Heart left ventricle (tissue), 16 donors: ENCODE results near the gene B4GALNT4. TPM values are rescaled to one million over a fixed set of nuclear protein-coding genes. Genes with fewer than 3 reads are reported as not detected.

ENCODE experiments used
- ATAC-seq, 4 donors: fragments of 200-7000 bp; cut with Tn5 transposase; one replicate each; pipeline ENCODE4 v1.9.1; 2020 to 2022; ENCODE audit warnings: moderate library complexity in 4 of 4, mild to moderate bottlenecking in 3 of 4, moderate number of reproducible peaks in 1 of 4
- DNase-seq, 5 donors: peaks; one replicate each; pipeline ENCODE4 v3.0.0-alpha.2; 2020
- H3K27ac ChIP-seq, 12 donors: fragments of 200-600 bp; sonication (generic) in 4 of 12; one replicate each; pipeline versions ENCODE4 v1.5.0 to v1.8.0; 2016 to 2022; ENCODE audit warnings: mild to moderate bottlenecking in 2 of 12
- H3K27me3 ChIP-seq, 9 donors: fragments of 200-600 bp; sonication (generic) in 2 of 9; one replicate each; pipeline versions ENCODE4 v1.5.1 to v1.8.0; 2016 to 2022; ENCODE audit warnings: mild to moderate bottlenecking in 3 of 9
- H3K36me3 ChIP-seq, 9 donors: fragments of 200-600 bp; sonication (generic) in 2 of 9; one replicate each; pipeline versions ENCODE4 v1.5.0 to v1.8.0; 2018 to 2022; ENCODE audit warnings: mild to moderate bottlenecking in 2 of 9
- H3K4me1 ChIP-seq, 12 donors: fragments of 200-600 bp; sonication (generic) in 4 of 12; one replicate each; pipeline versions ENCODE4 v1.5.0 to v1.8.0; 2016 to 2022; ENCODE audit warnings: mild to moderate bottlenecking in 3 of 12
- H3K4me3 ChIP-seq, 12 donors: fragments of 200-600 bp; sonication (generic) in 4 of 12; one replicate each; pipeline versions ENCODE4 v1.5.0 to v1.8.0; 2017 to 2022; ENCODE audit warnings: mild to moderate bottlenecking in 9 of 12, moderate library complexity in 4 of 12
- H3K9me3 ChIP-seq, 12 donors: fragments of 200-600 bp; sonication (generic) in 4 of 12; one replicate each; pipeline versions ENCODE4 v1.5.0 to v1.8.0; 2016 to 2022; ENCODE audit warnings: mild to moderate bottlenecking in 1 of 12
- POLR2A ChIP-seq, 2 donors: fragments of 450-650 bp; IDR thresholded peaks; one replicate each; pipeline ENCODE4 v1.6.1; 2017; ENCODE audit warnings: antibody characterized with exemption in 2 of 2, mild to moderate bottlenecking in 2 of 2, moderate library complexity in 2 of 2
- WGBS, 4 donors: extraction: QIAGEN DNeasy Blood & Tissue Kit in 2 of 4; methylation state at CpG; one replicate each; pipeline versions ENCODE4 v1.1.5 to v1.1.7; 2013 to 2018; 5-methylcytosine and 5-hydroxymethylcytosine counted together
- intact Hi-C, 10 donors: fragments of 100-400 bp; cut with DNase I; formaldehyde crosslinking; loops; one replicate each; pipeline versions ENCODE4 v1.11.1 to v1.14.2; 2022
- polyA plus RNA-seq, 2 donors: library from polyadenylated mRNA; stranded (reverse); fragments of 200-250 nt; gene quantifications; one replicate each; pipeline ENCODE4 v1.2.3, GENCODE V29; 2013
- total RNA-seq, 9 donors: library from RNA; depleted of rRNA in 2 of 9; stranded (reverse); fragments of >200 nt in 2 of 9; fragmentation: NEBNext Ultra II Directional in 3 of 9; extraction: Animal tissue kit (Norgen Biotek cat#: 25700) in 3 of 9; gene quantifications; one replicate each; pipeline versions ENCODE4 v1.1.0 to v1.2.4, GENCODE V29; 2016 to 2023
- TF ChIP-seq, protein P1 (sequence below), 12 donors: fragments of 200-600 bp; sonication (generic) in 4 of 12; IDR thresholded peaks; one replicate each; pipeline versions ENCODE4 v1.5.0 to v1.8.0; 2018 to 2022; ENCODE audit warnings: antibody characterized with exemption in 12 of 12, mild to moderate bottlenecking in 5 of 12
- donor health status: ischemic (EF 13 %, LVEDD 7.1; RV severe dilation, severe dysfunction).
- donor health status: healthy with polysubstance abuse.
- donor health status: DM: no; HTN: yes; CAD: no.
- donor health status: DM: no; HTN: no; CAD: no.
- donor health status: ischemic (EF 25% LVEDD 6.9; RV normal size, moderate dysfunction).
- donor health status: ischemic (EF 25% LVEDD 5.7; RV mildly dilated, moderate dysfunction).
- donor health status: healthy.
- donor health status: DM: yes; HTN: yes; CAD: no.
- donor health status: ischemic (EF 35%, LVEDD 5.7; RV mildly dilated, moderate dysfunction).
- donor health status: nonischemic (EF 11% LVEDD 7.7; RV severe dilation, severe dysfunction).
- donor health status: DM: yes; HTN: yes; CAD: no.
- donor health status: PGD.
- donor health status: ischemic (EF 29% LVEDD 5.4; RV normal size, mild dysfunction).
- donor health status: nonischemic (EF 23%, LVEDD 6.1; RV moderate dilation, normal function).

The B4GALNT4 gene
- total and polyA plus RNA-seq, 11 donors: 0.28 to 1.9 (median 0.68) TPM; not detected in 2

DNA sequence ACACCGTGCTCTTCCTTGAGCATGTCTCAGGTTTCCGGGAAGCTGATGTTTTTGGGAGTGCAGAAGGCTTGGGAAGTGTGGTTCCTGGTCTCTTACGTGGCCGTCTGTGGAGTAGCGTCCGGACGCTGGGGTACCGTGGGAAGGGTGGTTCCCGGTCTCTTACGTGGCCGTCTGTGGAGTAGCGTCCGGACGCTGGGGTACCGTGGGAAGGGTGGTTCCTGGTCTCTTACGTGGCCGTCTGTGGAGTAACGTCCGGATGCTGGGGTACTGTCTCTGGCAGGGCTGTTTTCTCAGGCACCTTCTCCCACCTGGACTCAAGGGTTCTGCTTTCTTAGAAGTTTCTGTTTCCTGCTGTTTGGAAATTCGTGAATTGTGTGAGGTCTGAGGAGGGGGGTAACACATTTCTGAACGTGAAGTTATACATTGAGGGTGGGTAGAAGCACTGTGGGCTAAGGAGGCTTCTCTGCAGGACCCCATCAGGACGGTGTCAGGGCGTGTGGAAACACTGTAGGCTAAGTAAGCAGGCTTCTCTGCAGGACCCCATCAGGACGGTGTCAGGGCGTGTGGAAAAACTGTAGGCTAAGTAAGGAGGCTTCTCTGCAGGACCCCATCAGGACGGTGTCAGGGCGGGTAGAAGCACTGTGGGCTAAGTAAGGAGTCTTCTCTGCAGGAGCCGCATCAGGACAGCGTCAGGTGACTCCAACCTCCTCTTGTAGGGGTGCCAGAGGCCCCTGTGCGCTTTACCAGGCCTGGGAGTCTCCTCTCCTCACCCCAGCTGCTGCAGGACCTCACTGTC, 43.3 kb upstream of the B4GALNT4 start:
- peak in 1 of 5 donors; percentile 61 for DNase-seq

DNA sequence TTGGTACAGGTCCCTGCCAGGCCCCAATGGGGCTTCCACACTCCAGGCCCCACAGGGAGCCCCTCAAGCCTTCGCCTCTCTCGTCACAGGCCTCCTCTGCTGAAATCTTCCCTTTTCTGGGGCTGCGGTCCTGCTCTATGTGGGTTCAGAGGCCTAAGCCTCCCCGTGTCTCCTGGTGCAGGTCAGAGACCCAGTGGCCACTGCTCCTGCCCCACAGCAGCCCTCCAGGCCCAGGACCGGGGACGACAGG, 42.8 kb upstream of the B4GALNT4 start:
- Histone ChIP-seq H3K27me3 (no peaks in the 10 kb centered on the region), H3K4me3 (peak overlapping the region in 6 of 12 donors; percentile 5 to 30 (median 24)), H3K4me1 (peaks cover 3 to 76% (median 34%) of the 10 kb centered on the region in 12 donors), H3K27ac (peak overlapping the region; percentile 89 to 99 (median 94)), H3K9me3 (no peaks in the 10 kb centered on the region), H3K36me3 (no peaks in the 10 kb centered on the region)
- TF ChIP-seq POLR2A (IDR thresholded peaks at IDR 0.05): no peak
- TF ChIP-seq, protein P1, sequence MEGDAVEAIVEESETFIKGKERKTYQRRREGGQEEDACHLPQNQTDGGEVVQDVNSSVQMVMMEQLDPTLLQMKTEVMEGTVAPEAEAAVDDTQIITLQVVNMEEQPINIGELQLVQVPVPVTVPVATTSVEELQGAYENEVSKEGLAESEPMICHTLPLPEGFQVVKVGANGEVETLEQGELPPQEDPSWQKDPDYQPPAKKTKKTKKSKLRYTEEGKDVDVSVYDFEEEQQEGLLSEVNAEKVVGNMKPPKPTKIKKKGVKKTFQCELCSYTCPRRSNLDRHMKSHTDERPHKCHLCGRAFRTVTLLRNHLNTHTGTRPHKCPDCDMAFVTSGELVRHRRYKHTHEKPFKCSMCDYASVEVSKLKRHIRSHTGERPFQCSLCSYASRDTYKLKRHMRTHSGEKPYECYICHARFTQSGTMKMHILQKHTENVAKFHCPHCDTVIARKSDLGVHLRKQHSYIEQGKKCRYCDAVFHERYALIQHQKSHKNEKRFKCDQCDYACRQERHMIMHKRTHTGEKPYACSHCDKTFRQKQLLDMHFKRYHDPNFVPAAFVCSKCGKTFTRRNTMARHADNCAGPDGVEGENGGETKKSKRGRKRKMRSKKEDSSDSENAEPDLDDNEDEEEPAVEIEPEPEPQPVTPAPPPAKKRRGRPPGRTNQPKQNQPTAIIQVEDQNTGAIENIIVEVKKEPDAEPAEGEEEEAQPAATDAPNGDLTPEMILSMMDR (IDR thresholded peaks at IDR 0.05): no peak
- intact Hi-C loops: loop anchor here in 2 of 10 donors (2.0 kb wide), 2 partner anchors 26 to 28 kb away; no protein-coding TSS in a partner anchor
- WGBS, 4 donors: 56 to 72% (median 62%) methylated on average over 3 to 6 of the region's 6 CpGs
- ATAC-seq: no peak
- no peak for DNase-seq

More for the DNA sequence above, 43.3 kb upstream of the B4GALNT4 start:
- peak in 3 of 4 donors; percentile 6 to 50 (median 21) for ATAC-seq
- Histone ChIP-seq H3K9me3 (no peaks in the 10 kb centered on the region), H3K27ac (peak overlapping the region; percentile 89 to 99 (median 94)), H3K27me3 (no peaks in the 10 kb centered on the region), H3K4me3 (peak overlapping the region in 6 of 12 donors; percentile 5 to 30 (median 24)), H3K4me1 (peaks cover 3 to 72% (median 34%) of the 10 kb centered on the region in 12 donors), H3K36me3 (no peaks in the 10 kb centered on the region)
- WGBS, 4 donors: 65 to 78% (median 76%) methylated on average over 29 to 30 of the region's 30 CpGs
- no peak for TF ChIP-seq POLR2A (IDR thresholded peaks at IDR 0.05)
- TF ChIP-seq, protein P1 (IDR thresholded peaks at IDR 0.05): no peak
- intact Hi-C loops: loop anchor here in 3 of 10 donors (2.0 kb wide), 2 partner anchors 27 to 29 kb away; no protein-coding TSS in a partner anchor

DNA sequence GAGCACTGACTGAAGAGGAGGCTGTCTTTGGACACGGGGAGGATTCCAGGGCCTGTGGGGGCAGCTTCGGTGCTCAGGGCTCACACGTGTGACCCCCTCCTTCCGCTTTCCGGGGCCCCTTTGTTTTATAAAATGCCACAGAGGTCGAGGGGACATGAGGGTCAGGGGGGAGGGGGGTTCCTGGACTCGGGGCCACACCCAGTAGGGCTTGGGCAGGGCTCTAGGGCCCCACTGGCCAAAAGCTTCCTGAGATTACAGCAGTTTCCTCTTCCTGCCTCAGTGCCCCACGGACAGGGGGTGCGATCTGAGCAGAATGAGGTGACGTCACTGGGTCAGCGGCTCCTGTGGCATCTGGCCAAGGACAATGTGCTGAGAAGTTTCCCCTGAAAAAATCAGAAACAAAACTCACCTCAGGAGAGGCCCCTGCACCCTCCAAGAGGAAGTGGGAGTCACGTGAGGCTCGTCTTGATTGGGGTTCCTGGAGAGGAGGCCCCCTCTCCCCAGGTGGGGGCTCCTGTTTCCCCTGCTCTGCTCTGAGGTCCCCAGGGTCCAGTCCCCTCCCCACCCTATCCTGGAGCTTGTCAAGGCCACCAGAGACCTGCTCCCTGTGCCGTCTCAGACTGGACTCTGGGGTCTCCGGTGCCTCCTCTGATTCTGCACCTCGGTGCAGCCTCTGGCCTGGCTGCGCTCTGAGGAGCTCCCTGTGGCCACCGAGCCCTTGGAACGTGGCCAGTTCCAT, 42.3 kb upstream of the B4GALNT4 start:
- no peaks in the 10 kb centered on the region for H3K27me3 ChIP-seq
- peak in 1 of 2 donors; percentile 33 for TF ChIP-seq POLR2A (IDR thresholded peaks at IDR 0.05)
- TF ChIP-seq, protein P1 (IDR thresholded peaks at IDR 0.05): peak in 1 of 12 donors; percentile 4
- peak overlapping the region in 9 of 12 donors; percentile 4 to 31 (median 27) for H3K4me3 ChIP-seq
- peak; percentile 84 to 95 (median 90) for ATAC-seq
- no peaks in the 10 kb centered on the region for H3K9me3 ChIP-seq
- peak; percentile 89 to 92 (median 90) for DNase-seq
- H3K27ac ChIP-seq: peak overlapping the region; percentile 89 to 99 (median 94)
- peaks cover 3 to 76% (median 34%) of the 10 kb centered on the region in 12 donors for H3K4me1 ChIP-seq
- intact Hi-C loops: loop anchor here in 2 of 10 donors (2.0 kb wide), 2 partner anchors 26 to 28 kb away; no protein-coding TSS in a partner anchor
- no peaks in the 10 kb centered on the region for H3K36me3 ChIP-seq
- WGBS, 4 donors: 22 to 36% (median 29%) methylated on average over 7 to 19 of the region's 19 CpGs

DNA sequence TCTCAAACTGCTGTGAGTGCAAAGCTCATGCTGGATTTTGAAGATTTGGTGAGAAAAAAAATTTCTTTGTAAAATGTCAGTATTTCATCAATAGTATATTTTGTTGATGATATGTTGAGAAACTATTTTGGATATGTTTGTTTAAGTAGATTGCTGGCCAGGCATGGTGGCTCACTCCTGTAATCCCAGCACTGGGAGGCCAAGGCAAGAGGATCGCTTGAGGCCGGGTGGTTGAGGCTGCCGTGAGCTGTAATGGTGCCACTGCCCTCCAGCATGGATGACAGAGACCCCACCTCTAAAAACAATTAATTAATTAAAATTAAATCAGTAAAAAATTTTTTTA, 41.7 kb upstream of the B4GALNT4 start:
- WGBS, 4 donors: 94 to 99% (median 97%) methylated on average over 3 of the region's 3 CpGs
- Histone ChIP-seq H3K27ac (peak overlapping the region; percentile 89 to 99 (median 94)), H3K9me3 (no peaks in the 10 kb centered on the region), H3K4me3 (peak overlapping the region in 6 of 12 donors; percentile 4 to 31 (median 28)), H3K27me3 (no peaks in the 10 kb centered on the region), H3K4me1 (peaks cover 3 to 76% (median 34%) of the 10 kb centered on the region in 12 donors), H3K36me3 (no peaks in the 10 kb centered on the region)
- TF ChIP-seq, protein P1 (IDR thresholded peaks at IDR 0.05): no peak
- no peak for TF ChIP-seq POLR2A (IDR thresholded peaks at IDR 0.05)
- DNase-seq (no peak), ATAC-seq (no peak)
- intact Hi-C loops: loop anchor here in 2 of 10 donors (2.0 kb wide), 2 partner anchors 25 to 27 kb away; no protein-coding TSS in a partner anchor
